GM12878 (cell line): ENCODE measurements around the gene CDH2.

Experiments
- GABPA ChIP-seq: IDR thresholded peaks from 2 replicates; pipeline ENCODE4 v1.6.1; 2014; ENCODE audit warnings: antibody characterized with exemption, low read depth, mild to moderate bottlenecking, inconsistent platforms
- SRF ChIP-seq, 2 experiments: IDR thresholded peaks; 2 replicates each; pipeline ENCODE4 v1.6.1; 2011; ENCODE audit warnings: low read depth in 2 of 2, low read length in 2 of 2, mild to moderate bottlenecking in 1 of 2, moderate library complexity in 1 of 2
- TF ChIP-seq, protein P1 (sequence below), 3 experiments: IDR thresholded peaks in 2 of 3; conservative IDR thresholded peaks in 1 of 3; 2 replicates each; pipeline ENCODE4 v1.5.1; 2011; ENCODE audit warnings: low read depth in 3 of 3, low read length in 3 of 3, mild to moderate bottlenecking in 3 of 3, control low read depth in 2 of 3, moderate library complexity in 2 of 3, inconsistent platforms in 1 of 3, mixed read lengths in 1 of 3; ENCODE audit not compliant: control insufficient read depth in 2 of 3, insufficient read depth in 1 of 3; ENCODE audit errors: extremely low read depth in 1 of 3
- TF ChIP-seq, protein P2 (sequence below): IDR thresholded peaks from 2 replicates; pipeline ENCODE4 v1.6.1; 2012; ENCODE audit warnings: improper control_type of control experiment, low read depth, low read length; ENCODE audit not compliant: insufficient replicate concordance

GRCh38 chr18:27985832-27986231 is 191.1 kb downstream of the CDH2 start:
- TF ChIP-seq, protein P1, sequence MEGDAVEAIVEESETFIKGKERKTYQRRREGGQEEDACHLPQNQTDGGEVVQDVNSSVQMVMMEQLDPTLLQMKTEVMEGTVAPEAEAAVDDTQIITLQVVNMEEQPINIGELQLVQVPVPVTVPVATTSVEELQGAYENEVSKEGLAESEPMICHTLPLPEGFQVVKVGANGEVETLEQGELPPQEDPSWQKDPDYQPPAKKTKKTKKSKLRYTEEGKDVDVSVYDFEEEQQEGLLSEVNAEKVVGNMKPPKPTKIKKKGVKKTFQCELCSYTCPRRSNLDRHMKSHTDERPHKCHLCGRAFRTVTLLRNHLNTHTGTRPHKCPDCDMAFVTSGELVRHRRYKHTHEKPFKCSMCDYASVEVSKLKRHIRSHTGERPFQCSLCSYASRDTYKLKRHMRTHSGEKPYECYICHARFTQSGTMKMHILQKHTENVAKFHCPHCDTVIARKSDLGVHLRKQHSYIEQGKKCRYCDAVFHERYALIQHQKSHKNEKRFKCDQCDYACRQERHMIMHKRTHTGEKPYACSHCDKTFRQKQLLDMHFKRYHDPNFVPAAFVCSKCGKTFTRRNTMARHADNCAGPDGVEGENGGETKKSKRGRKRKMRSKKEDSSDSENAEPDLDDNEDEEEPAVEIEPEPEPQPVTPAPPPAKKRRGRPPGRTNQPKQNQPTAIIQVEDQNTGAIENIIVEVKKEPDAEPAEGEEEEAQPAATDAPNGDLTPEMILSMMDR (IDR thresholded peaks at IDR 0.05 in 2 of 3, conservative IDR thresholded peaks at IDR 0.05 in 1 of 3; ENCODE audit: control insufficient read depth in 2 of 3, extremely low read depth in 1 of 3, insufficient read depth in 1 of 3, low read depth in 3 of 3, low read length in 3 of 3), result no peak
- TF ChIP-seq SRF (IDR thresholded peaks at IDR 0.05; ENCODE audit: low read depth in 2 of 2, low read length in 2 of 2) (no peak), GABPA (no peak)
- TF ChIP-seq, protein P2, sequence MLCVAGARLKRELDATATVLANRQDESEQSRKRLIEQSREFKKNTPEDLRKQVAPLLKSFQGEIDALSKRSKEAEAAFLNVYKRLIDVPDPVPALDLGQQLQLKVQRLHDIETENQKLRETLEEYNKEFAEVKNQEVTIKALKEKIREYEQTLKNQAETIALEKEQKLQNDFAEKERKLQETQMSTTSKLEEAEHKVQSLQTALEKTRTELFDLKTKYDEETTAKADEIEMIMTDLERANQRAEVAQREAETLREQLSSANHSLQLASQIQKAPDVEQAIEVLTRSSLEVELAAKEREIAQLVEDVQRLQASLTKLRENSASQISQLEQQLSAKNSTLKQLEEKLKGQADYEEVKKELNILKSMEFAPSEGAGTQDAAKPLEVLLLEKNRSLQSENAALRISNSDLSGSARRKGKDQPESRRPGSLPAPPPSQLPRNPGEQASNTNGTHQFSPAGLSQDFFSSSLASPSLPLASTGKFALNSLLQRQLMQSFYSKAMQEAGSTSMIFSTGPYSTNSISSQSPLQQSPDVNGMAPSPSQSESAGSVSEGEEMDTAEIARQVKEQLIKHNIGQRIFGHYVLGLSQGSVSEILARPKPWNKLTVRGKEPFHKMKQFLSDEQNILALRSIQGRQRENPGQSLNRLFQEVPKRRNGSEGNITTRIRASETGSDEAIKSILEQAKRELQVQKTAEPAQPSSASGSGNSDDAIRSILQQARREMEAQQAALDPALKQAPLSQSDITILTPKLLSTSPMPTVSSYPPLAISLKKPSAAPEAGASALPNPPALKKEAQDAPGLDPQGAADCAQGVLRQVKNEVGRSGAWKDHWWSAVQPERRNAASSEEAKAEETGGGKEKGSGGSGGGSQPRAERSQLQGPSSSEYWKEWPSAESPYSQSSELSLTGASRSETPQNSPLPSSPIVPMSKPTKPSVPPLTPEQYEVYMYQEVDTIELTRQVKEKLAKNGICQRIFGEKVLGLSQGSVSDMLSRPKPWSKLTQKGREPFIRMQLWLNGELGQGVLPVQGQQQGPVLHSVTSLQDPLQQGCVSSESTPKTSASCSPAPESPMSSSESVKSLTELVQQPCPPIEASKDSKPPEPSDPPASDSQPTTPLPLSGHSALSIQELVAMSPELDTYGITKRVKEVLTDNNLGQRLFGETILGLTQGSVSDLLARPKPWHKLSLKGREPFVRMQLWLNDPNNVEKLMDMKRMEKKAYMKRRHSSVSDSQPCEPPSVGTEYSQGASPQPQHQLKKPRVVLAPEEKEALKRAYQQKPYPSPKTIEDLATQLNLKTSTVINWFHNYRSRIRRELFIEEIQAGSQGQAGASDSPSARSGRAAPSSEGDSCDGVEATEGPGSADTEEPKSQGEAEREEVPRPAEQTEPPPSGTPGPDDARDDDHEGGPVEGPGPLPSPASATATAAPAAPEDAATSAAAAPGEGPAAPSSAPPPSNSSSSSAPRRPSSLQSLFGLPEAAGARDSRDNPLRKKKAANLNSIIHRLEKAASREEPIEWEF, result no peak
